ENCODE measurements around the gene EPHA1. TPM values are rescaled to one million over a fixed set of nuclear protein-coding genes. Genes with fewer than 3 reads are reported as not detected.
A peak's percentile ranks its signal among the peaks of the same experiment; 100 is the strongest.

EPHA1 gene
- total and polyA plus RNA-seq, 2 experiments from 2014 or later, result 60.7 to 154 TPM

- Histone ChIP-seq H3K4me3 (peak overlapping the region; percentile 91), H3K4me1 (ENCODE audit: insufficient read depth) (peaks cover 20% of the 10 kb centered on the region), H3K9me2 (ENCODE audit: insufficient read depth) (no peaks in the 10 kb centered on the region; the same call in 1 of the 2 replicates), H3K27ac (ENCODE audit: low read depth) (no peak overlapping the region), H3K27me3 (ENCODE audit: insufficient read depth) (peaks cover 22% of the 10 kb centered on the region), H3K79me2 (replicated peaks; ENCODE audit: insufficient read depth) (no peaks in the 10 kb centered on the region), H3K4me2 (peak overlapping the region; percentile 99), H3F3A (replicated peaks; ENCODE audit: low read depth) (no peaks in the 10 kb centered on the region), H4K20me1 (replicated peaks; ENCODE audit: insufficient read depth) (no peaks in the 10 kb centered on the region), H3K36me3 (ENCODE audit: insufficient read depth) (peaks cover 2% of the 10 kb centered on the region; the same call in 1 of the 2 replicates), H2AFZ (peak overlapping the region; percentile 95)
- Mint-ChIP-seq H3K36me3 (ENCODE audit: low read depth) (peaks cover 17% of the 10 kb centered on the region), H3K27ac (no peak overlapping the region), H3K9me3 (no peaks in the 10 kb centered on the region; the same call in 1 of the 3 replicates), H3K4me1 (peaks cover 25% of the 10 kb centered on the region), H3K27me3 (ENCODE audit: insufficient read depth, low read depth, poor library complexity) (peaks cover 23% of the 10 kb centered on the region), H3K4me3 (peak overlapping the region; percentile 71)
- DNase-seq (ENCODE audit: low spot score), result no peak
- TF ChIP-seq ZNF331 (CRISPR knock-in tag; IDR thresholded peaks at IDR 0.05; ENCODE audit: low read depth) (no peak), REST (IDR thresholded peaks at IDR 0.05; ENCODE audit: unreplicated experiment) (no peak), JUNB (IDR thresholded peaks at IDR 0.05; ENCODE audit: unreplicated experiment) (no peak), POLR2AphosphoS5 (IDR thresholded peaks at IDR 0.05; ENCODE audit: low read depth) (no peak), ZNF462 (CRISPR knock-in tag; IDR thresholded peaks at IDR 0.05) (no peak), ZNF114 (CRISPR knock-in tag; IDR thresholded peaks at IDR 0.05) (no peak), CREB1 (CRISPR knock-in tag; IDR thresholded peaks at IDR 0.05; ENCODE audit: low read depth) (no peak), NANOG (IDR thresholded peaks at IDR 0.05; ENCODE audit: borderline replicate concordance) (no peak)
- ATAC-seq, result no peak; the same call in 2 of the 3 replicates
These were observed 45.4 kb downstream of the EPHA1 start for GRCh38 chr7:143363016-143363937.

Data from GM23338 (cell line).